Measurements from ENCODE around the gene YTHDC2. TPM values are rescaled to one million over a fixed set of nuclear protein-coding genes. Genes with fewer than 3 reads are reported as not detected.

Gene YTHDC2
- total RNA-seq, 1 donor from 2014 or later = 36.7 TPM

- FAIRE-seq = no peak
- DNase-seq (ENCODE audit: low spot score in 2 of 2) = no peak
These were observed 5.4 kb downstream of the YTHDC2 start for GRCh38 chr5:113518884-113519283.

DNA sequence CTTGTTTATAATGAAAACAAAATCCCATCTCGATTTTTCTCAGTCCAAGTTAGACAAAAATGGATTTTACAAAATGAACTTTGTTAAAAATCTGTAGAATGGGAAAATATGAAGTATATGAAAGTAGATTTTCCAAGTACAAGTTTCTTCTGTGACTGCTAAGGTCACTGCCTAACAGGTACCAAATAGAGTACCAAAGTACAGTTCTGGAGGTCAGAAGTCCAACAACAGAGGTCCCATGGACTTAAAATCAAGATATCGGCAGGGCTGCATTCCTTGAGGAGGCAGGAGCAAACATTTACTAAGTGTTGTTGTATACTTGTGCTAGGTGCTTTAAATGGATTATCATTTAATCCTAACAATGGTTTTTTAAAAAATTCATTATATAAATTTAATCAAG is 5.9 kb downstream of the YTHDC2 start:
- FAIRE-seq (no peak), DNase-seq (ENCODE audit: low spot score in 2 of 2) (no peak)

GRCh38 chr5:113520429-113520828 is 6.9 kb downstream of the YTHDC2 start:
- FAIRE-seq (no peak), DNase-seq (ENCODE audit: low spot score in 2 of 2) (no peak)

DNA sequence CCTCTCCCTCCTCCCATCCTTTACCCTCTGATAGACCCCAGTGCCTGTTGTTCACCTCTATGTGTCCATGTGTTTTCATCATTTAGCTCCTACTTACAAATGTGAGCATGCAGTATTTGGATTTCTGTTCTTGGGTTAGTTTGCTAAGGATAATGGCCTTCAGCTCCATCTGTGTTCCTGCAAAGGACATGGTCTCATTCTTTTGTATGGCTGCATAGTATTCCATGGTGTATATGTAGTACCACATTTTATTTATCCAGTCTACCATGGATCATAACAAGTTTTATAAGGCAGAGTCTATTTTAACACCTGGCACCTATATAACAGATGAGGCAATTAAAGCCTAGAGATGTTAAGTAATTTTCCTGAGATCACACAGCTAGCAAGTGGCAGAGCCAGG is 7.4 kb downstream of the YTHDC2 start:
- no peak for DNase-seq (ENCODE audit: low spot score in 2 of 2)
- no peak for FAIRE-seq

DNA sequence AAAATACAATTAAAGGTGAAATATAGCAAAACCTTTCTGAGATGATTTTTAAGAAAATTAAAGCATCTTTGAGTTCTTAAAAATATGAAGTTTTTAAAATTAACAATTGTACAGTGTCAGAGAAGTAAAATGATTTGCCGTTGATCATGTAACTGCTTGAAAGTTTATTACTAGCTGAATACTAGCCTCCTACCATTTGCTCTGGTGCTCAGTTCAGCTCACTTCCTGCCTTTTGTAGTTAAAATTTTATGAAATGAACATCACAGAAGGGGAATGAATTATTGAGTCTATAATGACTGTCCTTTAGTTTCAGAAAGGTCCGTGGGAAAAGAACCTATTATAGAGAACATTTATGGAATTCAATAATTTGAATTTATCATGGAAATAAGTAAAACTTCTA is 9.7 kb downstream of the YTHDC2 start:
- FAIRE-seq (no peak), DNase-seq (ENCODE audit: low spot score in 2 of 2) (no peak)

DNA sequence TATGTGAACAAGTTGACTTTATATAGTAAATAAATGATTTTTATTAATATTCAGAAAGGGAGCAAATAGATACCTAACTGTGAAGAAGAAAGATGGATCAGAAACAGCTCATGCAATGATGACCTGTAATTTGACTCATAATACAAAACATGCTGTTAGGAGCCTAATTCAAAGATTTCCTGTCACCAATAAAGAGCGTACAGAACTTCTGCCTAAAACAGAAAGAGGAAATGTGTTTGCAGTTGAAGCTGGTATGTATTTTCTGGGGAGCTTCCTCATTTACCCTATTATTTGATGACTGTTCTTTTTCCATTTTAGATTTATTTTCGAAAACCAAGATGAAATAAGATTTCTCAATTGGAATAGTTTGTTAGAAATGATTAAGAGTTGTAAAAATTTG is 11.4 kb downstream of the YTHDC2 start:
- no peak for FAIRE-seq

GRCh38 chr5:113526421-113526820 is 12.9 kb downstream of the YTHDC2 start:
- DNase-seq (ENCODE audit: low spot score in 2 of 2) = no peak
- FAIRE-seq = no peak

More for the DNA sequence above, 11.4 kb downstream of the YTHDC2 start:
- DNase-seq (ENCODE audit: low spot score in 2 of 2) = no peak

GRCh38 chr5:113527746-113528145 is 14.3 kb downstream of the YTHDC2 start:
- no peak for FAIRE-seq
- DNase-seq (ENCODE audit: low spot score in 2 of 2) = no peak

DNA sequence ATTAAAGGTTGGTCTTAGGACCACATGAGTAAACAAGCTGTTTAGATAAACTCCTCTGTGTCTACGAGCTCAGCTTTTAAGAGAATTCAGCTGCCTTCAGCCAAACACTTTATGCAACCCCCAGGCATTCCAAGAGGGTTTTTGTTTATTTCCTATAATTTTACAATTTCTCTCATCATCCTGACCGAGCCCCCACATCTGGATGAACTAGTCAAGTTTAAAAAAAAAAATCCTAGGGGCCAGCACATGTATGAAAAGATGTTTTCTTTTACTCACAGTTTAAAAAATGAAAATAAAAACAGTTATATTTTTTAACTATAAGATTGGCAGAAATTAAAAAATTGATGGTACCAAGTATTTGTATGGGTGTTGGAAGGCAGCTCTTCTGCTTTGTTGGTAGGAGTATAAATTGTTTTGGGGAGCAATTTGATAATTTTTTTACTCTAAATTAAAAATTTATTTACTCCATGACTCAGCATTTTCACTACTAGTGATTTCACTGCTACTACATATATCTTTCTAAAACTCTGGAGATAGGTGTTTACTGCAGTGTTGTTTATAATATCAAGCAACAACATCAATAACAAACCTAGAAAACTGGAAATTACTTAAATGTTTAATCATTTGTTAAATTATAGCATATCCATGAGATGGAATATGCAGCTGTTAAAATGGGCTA is 18.1 kb downstream of the YTHDC2 start:
- no peak for DNase-seq (ENCODE audit: low spot score in 2 of 2)

GRCh38 chr5:113538313-113538712 is 24.8 kb downstream of the YTHDC2 start:
- no peak for DNase-seq (ENCODE audit: low spot score in 2 of 2)
- FAIRE-seq = no peak

More for the DNA sequence above, 18.1 kb downstream of the YTHDC2 start:
- no peak for FAIRE-seq

DNA sequence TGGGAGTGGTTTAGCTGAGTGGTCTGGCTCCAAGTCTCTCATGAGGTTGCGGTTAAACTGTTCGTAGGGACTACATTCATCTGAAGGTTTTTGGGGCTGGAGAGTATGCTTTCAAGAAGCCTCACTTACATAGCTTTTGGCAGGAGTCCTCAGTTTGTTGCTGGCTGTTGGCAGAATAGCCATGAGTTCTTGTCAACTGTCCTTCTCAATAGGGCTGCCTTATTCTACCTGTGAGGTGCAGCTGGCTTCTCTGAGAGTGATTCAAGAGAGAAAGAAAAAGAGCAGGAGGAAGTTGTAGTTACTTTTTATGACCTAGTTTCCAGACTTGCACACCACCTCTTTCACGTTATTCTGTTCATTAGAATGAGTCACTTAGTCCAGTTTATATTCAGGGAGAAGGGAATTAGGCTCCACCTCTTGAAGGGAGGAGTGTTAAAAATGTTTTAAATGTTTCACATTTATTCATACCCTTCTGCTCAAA is 33.2 kb downstream of the YTHDC2 start:
- FAIRE-seq = no peak
- DNase-seq (ENCODE audit: low spot score in 2 of 2) = no peak

DNA sequence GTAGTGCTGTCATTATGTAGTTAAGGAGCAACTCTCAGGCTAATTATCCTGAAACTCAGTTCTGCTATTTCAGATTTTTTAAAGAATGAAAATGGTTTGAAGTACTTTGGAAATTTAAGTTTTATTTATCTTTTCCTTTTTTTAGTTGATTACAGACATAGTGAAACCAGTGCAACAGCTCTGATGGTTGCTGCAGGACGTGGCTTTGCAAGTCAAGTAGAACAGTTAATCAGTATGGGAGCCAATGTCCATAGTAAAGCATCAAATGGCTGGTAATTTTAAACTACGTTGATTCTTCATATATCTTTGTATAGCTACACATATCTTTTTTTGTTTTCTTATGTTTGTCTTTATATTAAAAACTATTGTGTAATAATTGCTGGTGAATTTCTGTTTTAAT is 34.9 kb downstream of the YTHDC2 start:
- DNase-seq (ENCODE audit: low spot score in 2 of 2) (no peak), FAIRE-seq (no peak)

DNA sequence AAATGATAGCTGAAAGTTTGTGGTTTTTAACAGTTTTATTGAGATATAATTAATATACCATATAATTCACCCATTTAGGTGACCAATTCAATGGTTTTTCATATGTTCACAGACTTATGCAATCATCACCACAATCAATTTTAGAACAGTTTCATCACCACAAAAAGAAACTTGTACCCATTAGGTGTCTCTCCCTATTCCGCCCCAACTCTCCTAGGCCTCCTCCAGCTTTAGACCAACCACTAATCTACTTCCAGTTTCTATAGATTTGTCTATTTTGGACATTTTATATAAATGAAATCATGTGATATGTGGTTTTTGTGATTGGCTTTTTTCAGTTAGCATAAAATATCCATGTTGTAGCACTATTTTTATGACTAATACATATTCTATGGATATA is 38.6 kb downstream of the YTHDC2 start:
- DNase-seq (ENCODE audit: low spot score in 2 of 2) (no peak), FAIRE-seq (no peak)

GRCh38 chr5:113552620-113553019 is 39.1 kb downstream of the YTHDC2 start:
- DNase-seq (ENCODE audit: low spot score in 2 of 2) = no peak
- no peak for FAIRE-seq

GRCh38 chr5:113562828-113563400 is 49.4 kb downstream of the YTHDC2 start:
- peak; percentile 58 for FAIRE-seq

DNA sequence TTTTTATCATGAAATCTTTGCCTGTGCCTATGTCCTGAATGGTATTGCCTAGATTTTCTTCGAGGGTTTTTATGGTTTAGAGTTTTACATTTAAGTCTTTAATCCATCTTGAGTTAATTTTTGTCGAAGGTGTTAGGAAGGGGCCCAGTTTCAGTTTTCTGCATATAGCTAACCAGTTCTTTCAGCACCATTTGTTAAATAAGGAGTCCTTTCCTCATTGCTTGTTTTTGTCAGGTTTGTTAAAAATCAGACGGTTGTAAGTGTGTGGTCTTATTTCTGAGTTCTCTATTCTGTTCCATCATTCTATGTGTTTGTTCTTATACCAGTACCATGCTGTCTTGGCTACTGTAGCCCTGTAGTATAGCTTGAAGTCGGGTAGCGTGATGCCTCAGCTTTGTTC is 55.9 kb downstream of the YTHDC2 start:
- DNase-seq (ENCODE audit: low spot score in 2 of 2) (no peak), FAIRE-seq (no peak)

More at GRCh38 chr5:113562828-113563400, 49.4 kb downstream of the YTHDC2 start:
- DNase-seq (ENCODE audit: low spot score in 2 of 2) = no peak

- DNase-seq (ENCODE audit: low spot score in 2 of 2) = no peak
- FAIRE-seq = no peak
These were observed 59.2 kb downstream of the YTHDC2 start for GRCh38 chr5:113572716-113573115.

- no peak for DNase-seq (ENCODE audit: low spot score in 2 of 2)
- FAIRE-seq = no peak
These were observed 60.9 kb downstream of the YTHDC2 start for GRCh38 chr5:113574417-113574816.

DNA sequence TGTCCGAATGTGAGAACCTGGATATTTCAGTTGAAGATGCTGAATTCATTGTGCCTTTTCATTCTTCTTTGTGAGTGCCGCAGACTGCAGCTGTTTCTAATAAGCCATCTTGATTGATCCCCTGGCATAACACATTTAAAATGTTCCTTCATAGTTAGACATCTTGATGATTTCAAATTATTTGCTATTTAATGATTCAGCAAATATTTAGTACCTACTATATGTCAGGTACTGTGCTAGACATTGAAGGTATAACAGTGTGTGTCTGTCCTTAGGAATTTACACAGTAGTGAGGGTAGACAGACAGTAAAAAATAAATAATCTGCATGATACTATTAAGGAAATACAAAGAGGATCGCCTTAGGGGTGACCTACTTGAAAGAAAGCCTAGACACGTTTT is 61.6 kb downstream of the YTHDC2 start:
- DNase-seq (ENCODE audit: low spot score in 2 of 2) (no peak), FAIRE-seq (no peak)

DNA sequence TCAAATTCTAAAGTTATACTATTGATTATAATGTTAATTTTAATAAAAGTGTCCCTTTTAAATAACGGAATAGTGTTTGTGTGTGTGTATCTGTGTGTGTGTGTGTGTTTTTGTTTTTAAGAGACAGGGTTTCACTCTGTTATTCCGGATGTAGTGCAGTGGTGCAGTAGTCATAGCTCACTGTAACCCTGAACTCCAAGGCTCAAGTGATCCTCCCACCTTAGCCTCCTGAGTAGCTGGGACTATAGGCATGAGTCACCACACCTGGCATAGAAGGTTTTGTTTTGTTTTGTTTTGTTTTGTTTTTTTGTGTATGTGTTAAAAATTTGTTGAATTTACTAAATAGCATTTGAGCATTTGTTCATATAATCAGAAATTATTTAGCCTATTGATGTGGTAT is 64.6 kb downstream of the YTHDC2 start:
- FAIRE-seq (no peak), DNase-seq (ENCODE audit: low spot score in 2 of 2) (no peak)

GRCh38 chr5:113581388-113581787 is 67.9 kb downstream of the YTHDC2 start:
- FAIRE-seq (no peak), DNase-seq (ENCODE audit: low spot score in 2 of 2) (no peak)

- FAIRE-seq = no peak
These were observed 84.7 kb downstream of the YTHDC2 start for GRCh38 chr5:113598150-113598549.

More at GRCh38 chr5:113598150-113598549, 84.7 kb downstream of the YTHDC2 start:
- no peak for DNase-seq (ENCODE audit: low spot score in 2 of 2)

Measured in frontal cortex (tissue), 4 donors.